HCT116 (cell line): ENCODE results near the gene TTC9B.

Experiments used
- CTCF ChIP-seq, 3 experiments: fragments of 200-600 bp in 1 of 3; sonication (generic) in 1 of 3; IDR thresholded peaks in 2 of 3; conservative IDR thresholded peaks in 1 of 3; 2 replicates each; pipeline ENCODE4 v1.5.1; 2012 to 2017; ENCODE audit warnings: low read depth in 2 of 3, low read length in 2 of 3, antibody characterized with exemption in 1 of 3, borderline replicate concordance in 1 of 3, control low read depth in 1 of 3, mild to moderate bottlenecking in 1 of 3, mixed read lengths in 1 of 3, mixed run types in 1 of 3, moderate library complexity in 1 of 3; ENCODE audit not compliant: insufficient read depth in 1 of 3
- EGR1 ChIP-seq: IDR thresholded peaks from 2 replicates; pipeline ENCODE4 v1.6.1; 2012; ENCODE audit warnings: low read depth
- EZH2 ChIP-seq: fragments of 200-600 bp; sonication (generic); IDR thresholded peaks from 2 replicates; pipeline ENCODE4 v1.6.1; 2017; ENCODE audit warnings: antibody characterized with exemption, mixed run types
- EZH2phosphoT487 ChIP-seq: fragments of 200-600 bp; IDR thresholded peaks from 2 replicates; pipeline ENCODE4 v1.6.1; 2018; ENCODE audit warnings: antibody characterized with exemption, borderline replicate concordance
- MAX ChIP-seq: IDR thresholded peaks from 2 replicates; pipeline ENCODE4 v1.6.1; 2012
- POLR2A ChIP-seq: IDR thresholded peaks from 2 replicates; pipeline ENCODE4 v1.7.0; 2011; ENCODE audit warnings: borderline replicate concordance; ENCODE audit not compliant: insufficient read depth, insufficient read length; ENCODE audit errors: extremely low read depth
- POLR2AphosphoS5 ChIP-seq: IDR thresholded peaks from 2 replicates; pipeline ENCODE4 v1.6.1; 2011; ENCODE audit warnings: mild to moderate bottlenecking, low read depth, low read length, moderate library complexity
- REST ChIP-seq: IDR thresholded peaks from 2 replicates; pipeline ENCODE4 v1.6.1; 2012; ENCODE audit warnings: low read depth
- SRF ChIP-seq: IDR thresholded peaks from 2 replicates; pipeline ENCODE4 v1.6.1; 2012; ENCODE audit warnings: low read depth
- TCF7L2 ChIP-seq: IDR thresholded peaks from 2 replicates; pipeline ENCODE4 v1.7.0; 2011; ENCODE audit warnings: borderline replicate concordance, inconsistent platforms; ENCODE audit not compliant: insufficient read depth, insufficient read length; ENCODE audit errors: extremely low read depth
- YY1 ChIP-seq: IDR thresholded peaks from 2 replicates; pipeline ENCODE4 v1.6.1; 2011; ENCODE audit warnings: low read length, low read depth, moderate library complexity, mild to moderate bottlenecking; ENCODE audit not compliant: insufficient replicate concordance; ENCODE audit errors: extremely low read depth
- ZNF274 ChIP-seq: fragments of 200-500 bp; sonication (Bioruptor generic); IDR thresholded peaks from 2 replicates; pipeline ENCODE4 v1.6.1; 2014; ENCODE audit warnings: mild to moderate bottlenecking, low read depth, low read length, inconsistent platforms

- TF ChIP-seq REST: no peak
- TF ChIP-seq POLR2A: no peak
- TF ChIP-seq CTCF (IDR thresholded peaks at IDR 0.05 in 2 of 3, conservative IDR thresholded peaks at IDR 0.05 in 1 of 3; ENCODE audit: borderline replicate concordance in 1 of 3, insufficient read depth in 1 of 3, low read depth in 2 of 3, low read length in 2 of 3): no peak
- no peak for TF ChIP-seq POLR2AphosphoS5
- no peak for TF ChIP-seq EZH2phosphoT487
- TF ChIP-seq EGR1: no peak
- no peak for TF ChIP-seq TCF7L2
- TF ChIP-seq ZNF274: no peak
- no peak for TF ChIP-seq YY1
- no peak for TF ChIP-seq EZH2
- TF ChIP-seq SRF: no peak
- no peak for TF ChIP-seq MAX
Observed at GRCh38 chr19:40242480-40242879, 24.3 kb upstream of the TTC9B start.
